LNCaP clone FGC (cell line): Measurements from ENCODE around the gene NFAT5.
"Not testable (repeated sequence)": the region's sequence is repeated elsewhere in the genome, so short reads cannot be mapped to it uniquely, and the experiment has no call there.

Source experiments
- DNase-seq: peaks from one replicate; pipeline ENCODE4 v3.0.0-alpha.2; 2011; ENCODE audit warnings: low read depth
- H3K4me3 ChIP-seq: 2 replicates; pipeline ENCODE4 v1.5.1; 2011; ENCODE audit warnings: mild to moderate bottlenecking, low read depth, low read length, control low read depth
- TF ChIP-seq, protein P1 (sequence below): IDR thresholded peaks from 2 replicates; pipeline ENCODE4 v1.5.1; 2012; ENCODE audit warnings: mild to moderate bottlenecking; ENCODE audit not compliant: control insufficient read depth, insufficient read depth; ENCODE audit errors: extremely low read depth

NFAT5 gene

DNA sequence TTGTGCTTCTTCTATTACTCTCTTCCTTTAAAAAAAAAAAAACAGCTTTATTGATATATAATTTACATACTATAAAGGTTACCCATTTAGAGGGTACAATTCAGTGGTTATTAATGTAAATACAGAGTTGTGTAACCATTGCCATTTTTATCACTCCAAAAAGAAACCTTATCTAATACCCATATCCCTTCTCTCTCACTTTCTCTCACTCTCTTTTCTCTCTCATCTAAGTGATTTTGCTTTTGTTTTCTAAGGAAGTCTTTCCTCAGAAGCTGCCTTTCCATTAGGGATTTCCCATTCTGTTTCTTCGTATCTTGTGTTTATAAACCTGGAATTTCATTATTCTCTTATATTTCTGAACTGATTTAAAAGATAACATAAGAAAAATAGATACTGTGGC lies 55.5 kb downstream of the NFAT5 start:
- TF ChIP-seq, protein P1, sequence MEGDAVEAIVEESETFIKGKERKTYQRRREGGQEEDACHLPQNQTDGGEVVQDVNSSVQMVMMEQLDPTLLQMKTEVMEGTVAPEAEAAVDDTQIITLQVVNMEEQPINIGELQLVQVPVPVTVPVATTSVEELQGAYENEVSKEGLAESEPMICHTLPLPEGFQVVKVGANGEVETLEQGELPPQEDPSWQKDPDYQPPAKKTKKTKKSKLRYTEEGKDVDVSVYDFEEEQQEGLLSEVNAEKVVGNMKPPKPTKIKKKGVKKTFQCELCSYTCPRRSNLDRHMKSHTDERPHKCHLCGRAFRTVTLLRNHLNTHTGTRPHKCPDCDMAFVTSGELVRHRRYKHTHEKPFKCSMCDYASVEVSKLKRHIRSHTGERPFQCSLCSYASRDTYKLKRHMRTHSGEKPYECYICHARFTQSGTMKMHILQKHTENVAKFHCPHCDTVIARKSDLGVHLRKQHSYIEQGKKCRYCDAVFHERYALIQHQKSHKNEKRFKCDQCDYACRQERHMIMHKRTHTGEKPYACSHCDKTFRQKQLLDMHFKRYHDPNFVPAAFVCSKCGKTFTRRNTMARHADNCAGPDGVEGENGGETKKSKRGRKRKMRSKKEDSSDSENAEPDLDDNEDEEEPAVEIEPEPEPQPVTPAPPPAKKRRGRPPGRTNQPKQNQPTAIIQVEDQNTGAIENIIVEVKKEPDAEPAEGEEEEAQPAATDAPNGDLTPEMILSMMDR, result no peak

DNA sequence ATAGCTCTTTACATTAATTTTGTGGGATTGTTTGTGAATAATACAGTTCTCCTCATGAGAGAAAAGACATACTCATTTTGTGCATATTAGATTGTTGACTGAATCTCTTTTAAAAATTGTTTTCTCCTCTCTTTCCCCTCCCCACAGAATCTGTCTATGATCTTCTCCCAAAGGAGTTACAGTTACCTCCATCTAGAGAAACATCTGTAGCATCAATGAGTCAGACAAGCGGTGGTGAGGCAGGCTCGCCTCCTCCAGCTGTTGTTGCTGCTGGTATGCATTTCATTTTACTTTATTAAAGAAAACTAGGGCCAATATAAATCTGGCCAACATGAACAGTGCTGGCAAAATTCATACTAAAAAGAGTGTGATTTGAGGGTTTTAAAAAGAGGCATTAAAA lies 60.5 kb downstream of the NFAT5 start:
- DNase-seq, result no peak
- no peak overlapping the region for H3K4me3 ChIP-seq
- TF ChIP-seq, protein P1, result no peak

More for the DNA sequence above, 55.5 kb downstream of the NFAT5 start:
- H3K4me3 ChIP-seq, result no peak overlapping the region
- no peak for DNase-seq

DNA sequence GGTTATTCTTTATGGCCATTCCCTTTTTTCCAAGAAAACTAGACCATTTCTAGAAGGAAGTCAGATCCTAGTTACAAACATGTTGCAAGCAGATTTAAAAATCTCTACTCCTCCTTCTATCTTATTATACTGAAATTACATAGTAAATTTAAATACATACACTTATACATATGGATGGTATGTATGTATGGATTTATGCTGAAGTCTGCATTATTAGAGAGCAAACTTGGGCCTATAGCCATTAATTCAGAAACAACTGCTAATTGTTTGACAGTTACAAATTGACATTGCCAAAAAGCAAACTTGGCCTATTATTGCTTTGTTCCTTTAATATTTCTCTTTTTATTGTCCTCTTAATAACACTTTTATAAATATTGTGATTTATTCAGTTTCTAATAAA lies 67.1 kb downstream of the NFAT5 start:
- no peak overlapping the region for H3K4me3 ChIP-seq
- TF ChIP-seq, protein P1, result no peak
- no peak for DNase-seq

- H3K4me3 ChIP-seq, result no peak overlapping the region
- TF ChIP-seq, protein P1, result no peak
- DNase-seq, result no peak
Measured at GRCh38 chr16:69633375-69633774, 67.6 kb downstream of the NFAT5 start.

DNA sequence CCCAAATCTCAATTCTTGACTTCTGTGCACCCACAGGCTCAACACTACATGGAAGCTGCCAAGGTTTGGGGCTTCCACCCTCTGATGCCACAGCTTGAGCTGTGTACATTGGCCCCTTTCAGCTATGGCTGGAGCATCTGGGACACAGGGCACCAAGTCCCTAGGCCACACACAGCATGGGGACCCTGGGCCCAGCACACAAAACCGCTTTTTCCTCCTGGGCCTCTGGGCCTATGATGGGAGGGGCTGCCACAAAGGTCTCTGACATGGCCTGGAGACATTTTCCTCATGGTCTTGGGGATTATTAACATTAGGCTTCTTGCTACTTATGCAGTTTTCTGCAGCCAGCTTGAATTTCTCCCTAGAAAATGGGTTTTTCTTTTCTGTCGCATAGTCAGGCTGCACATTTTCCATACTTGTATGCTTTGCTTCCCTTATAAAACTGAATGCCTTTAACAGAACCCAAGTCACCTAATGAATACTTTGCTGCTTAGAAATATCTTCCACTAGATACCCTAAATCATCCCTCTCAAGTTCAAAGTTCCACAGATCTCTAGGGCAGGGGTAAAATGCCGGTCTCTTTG lies 70.9 kb downstream of the NFAT5 start:
- not testable (repeated sequence) for H3K4me3 ChIP-seq, DNase-seq

GRCh38 chr16:69637206-69637865 lies 71.6 kb downstream of the NFAT5 start:
- H3K4me3 ChIP-seq, DNase-seq: not testable (repeated sequence)

DNA sequence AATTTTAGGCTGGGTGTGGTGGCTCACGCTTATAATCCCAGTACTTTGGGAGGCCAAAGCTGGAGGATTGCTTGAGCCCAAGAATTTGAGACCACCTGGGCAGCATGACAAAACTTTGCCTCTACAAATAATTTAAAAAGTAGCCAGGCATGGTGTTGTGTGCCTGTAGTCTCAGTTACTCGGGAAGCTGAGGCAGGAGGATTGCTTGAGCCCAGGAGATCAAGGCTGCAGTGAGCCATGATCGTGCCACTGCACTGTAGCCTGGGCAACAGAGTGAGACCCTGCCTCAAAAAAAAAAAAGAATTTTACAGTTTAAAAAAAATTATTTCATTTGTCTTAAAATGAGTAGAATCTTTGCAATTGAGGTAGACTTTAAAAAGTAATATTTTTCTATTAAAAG lies 78.2 kb downstream of the NFAT5 start:
- H3K4me3 ChIP-seq, result not testable (repeated sequence)

DNA sequence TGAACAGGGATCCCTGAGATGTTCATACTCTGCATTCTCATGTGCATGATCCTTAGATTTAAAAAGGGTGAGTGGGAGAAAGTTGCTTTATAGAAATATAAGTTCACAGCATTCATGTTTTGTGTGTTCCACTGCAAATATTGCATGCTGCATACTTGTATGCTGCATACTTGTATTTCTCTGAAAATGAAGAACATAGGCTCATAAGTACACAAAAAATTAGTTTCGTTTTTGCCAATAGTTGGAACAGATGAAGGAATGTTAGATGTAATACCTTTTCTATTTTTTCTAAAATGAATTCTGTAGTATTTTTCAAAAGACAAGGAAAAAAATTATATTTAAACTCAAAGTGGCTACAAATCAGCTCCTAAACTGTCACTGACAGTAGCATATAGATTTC lies 79.0 kb downstream of the NFAT5 start:
- no peak for DNase-seq
- TF ChIP-seq, protein P1, result no peak
- H3K4me3 ChIP-seq, result no peak overlapping the region

More for the DNA sequence above, 78.2 kb downstream of the NFAT5 start:
- not testable (repeated sequence) for DNase-seq
